ENCODE data around the gene ARHGAP6.

DNA sequence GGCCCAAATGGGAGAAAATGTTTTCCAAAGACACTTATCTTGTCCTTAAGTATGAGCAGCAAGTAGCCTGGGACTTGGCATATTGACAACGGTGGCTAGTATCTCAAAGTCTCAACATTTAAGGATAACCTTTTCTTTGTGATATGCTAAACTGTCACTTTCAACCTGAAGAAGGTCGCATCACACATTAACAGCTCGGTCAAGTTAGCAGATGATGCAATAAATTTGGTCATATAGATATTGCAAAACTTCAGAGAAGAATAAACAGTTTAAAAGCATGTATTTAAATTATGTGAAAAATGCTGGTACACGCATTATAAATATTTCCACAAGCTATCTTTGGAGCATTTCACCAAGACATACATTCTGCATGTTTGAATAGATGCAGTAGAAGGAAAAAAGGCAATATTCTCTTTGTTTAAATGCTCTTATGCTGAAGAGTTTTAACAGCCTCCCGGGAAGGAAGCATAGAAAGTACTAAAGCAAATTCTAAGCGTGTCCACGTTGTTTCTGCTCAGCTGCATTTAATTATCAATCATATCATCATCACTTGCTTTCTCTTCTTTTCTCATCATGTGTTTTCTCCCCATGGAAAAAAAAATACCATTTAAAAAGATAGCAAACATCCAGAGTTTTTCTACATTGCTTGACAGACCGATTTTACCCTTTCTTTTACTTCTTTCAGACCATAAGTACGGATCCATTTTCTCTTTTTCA, 24.2 kb downstream of the ARHGAP6 start:
- no peak for TF ChIP-seq POLR2A (IDR thresholded peaks at IDR 0.05)
- TF ChIP-seq, protein P1, sequence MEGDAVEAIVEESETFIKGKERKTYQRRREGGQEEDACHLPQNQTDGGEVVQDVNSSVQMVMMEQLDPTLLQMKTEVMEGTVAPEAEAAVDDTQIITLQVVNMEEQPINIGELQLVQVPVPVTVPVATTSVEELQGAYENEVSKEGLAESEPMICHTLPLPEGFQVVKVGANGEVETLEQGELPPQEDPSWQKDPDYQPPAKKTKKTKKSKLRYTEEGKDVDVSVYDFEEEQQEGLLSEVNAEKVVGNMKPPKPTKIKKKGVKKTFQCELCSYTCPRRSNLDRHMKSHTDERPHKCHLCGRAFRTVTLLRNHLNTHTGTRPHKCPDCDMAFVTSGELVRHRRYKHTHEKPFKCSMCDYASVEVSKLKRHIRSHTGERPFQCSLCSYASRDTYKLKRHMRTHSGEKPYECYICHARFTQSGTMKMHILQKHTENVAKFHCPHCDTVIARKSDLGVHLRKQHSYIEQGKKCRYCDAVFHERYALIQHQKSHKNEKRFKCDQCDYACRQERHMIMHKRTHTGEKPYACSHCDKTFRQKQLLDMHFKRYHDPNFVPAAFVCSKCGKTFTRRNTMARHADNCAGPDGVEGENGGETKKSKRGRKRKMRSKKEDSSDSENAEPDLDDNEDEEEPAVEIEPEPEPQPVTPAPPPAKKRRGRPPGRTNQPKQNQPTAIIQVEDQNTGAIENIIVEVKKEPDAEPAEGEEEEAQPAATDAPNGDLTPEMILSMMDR (IDR thresholded peaks at IDR 0.05): no peak
